Endothelial cell of umbilical vein (primary cell): Measurements from ENCODE around the gene NEK2. TPM values are rescaled to one million over a fixed set of nuclear protein-coding genes. Genes with fewer than 3 reads are reported as not detected.

Source experiments
- BruUV-seq: library from RNA; stranded (reverse); fragments of 400-500 nt; replicated peaks from 2 replicates; lab custom pipeline; 2021; lab: Mats Ljungman, UMichigan
- CTCF ChIA-PET: fragments of 300-600, 350-600 bp; sonication (Branson Sonifier 250); formaldehyde crosslinking; loops from one replicate; lab custom pipeline; 2021; ENCODE audit warnings: antibody characterized with exemption, inconsistent platforms; lab: Charles Lee
- POLR2A ChIA-PET: fragments of 300-600, 350-600 bp; sonication (Branson Sonifier 250); formaldehyde crosslinking; loops from one replicate; lab custom pipeline; 2021; ENCODE audit warnings: antibody characterized with exemption, inconsistent platforms; lab: Charles Lee
- DNase-seq: peaks from one replicate; pipeline ENCODE4 v3.0.0-alpha.2; 2011; ENCODE audit warnings: low read depth, low spot score
- FAIRE-seq: peaks from 2 replicates; lab custom pipeline; 2011; peaks lifted over from hg19 to GRCh38; lab: Jason Lieb, UNC
- H2AFZ ChIP-seq: 2 replicates; pipeline ENCODE4 v1.6.0; 2012; ENCODE audit warnings: low read depth, low read length, control low read depth, inconsistent platforms
- H3K27ac ChIP-seq: 2 replicates; pipeline ENCODE4 v1.5.1; 2011; ENCODE audit warnings: low read depth, mild to moderate bottlenecking, control low read depth, low read length, moderate library complexity; ENCODE audit not compliant: insufficient read depth
- H3K27me3 ChIP-seq, 2 experiments: 2 replicates each; pipeline versions ENCODE4 v1.6.0 to v1.6.1; 2011; ENCODE audit warnings: low read length in 2 of 2, mixed read lengths in 1 of 2; ENCODE audit not compliant: control insufficient read depth in 2 of 2, insufficient read depth in 2 of 2
- H3K36me3 ChIP-seq, 2 experiments: 2 replicates in 1 of 2; 3 replicates in 1 of 2; pipeline ENCODE4 v1.5.1; 2011; ENCODE audit warnings: low read length in 2 of 2, mild to moderate bottlenecking in 1 of 2, moderate library complexity in 1 of 2; ENCODE audit not compliant: control insufficient read depth in 2 of 2, insufficient read depth in 2 of 2; ENCODE audit errors: extremely low read depth in 1 of 2
- H3K4me1 ChIP-seq: 3 replicates; pipeline ENCODE4 v1.5.1; 2011; ENCODE audit warnings: mild to moderate bottlenecking, low read length; ENCODE audit not compliant: control insufficient read depth, insufficient read depth; ENCODE audit errors: extremely low read depth
- H3K4me2 ChIP-seq: 2 replicates; pipeline ENCODE4 v1.6.1; 2011; ENCODE audit warnings: low read length, control low read depth, mixed read lengths; ENCODE audit not compliant: insufficient read depth
- H3K4me3 ChIP-seq, 3 experiments: fragments of 200-600 bp in 1 of 3; sonication (generic), shearing (Covaris generic) in 1 of 3; replicated peaks in 1 of 3; 2 replicates each; pipeline ENCODE4 v1.5.1; 2011 to 2016; ENCODE audit warnings: control low read depth in 3 of 3, low read length in 3 of 3, mild to moderate bottlenecking in 2 of 3, inconsistent platforms in 1 of 3, low read depth in 1 of 3, moderate library complexity in 1 of 3; ENCODE audit not compliant: insufficient read depth in 1 of 3
- H3K79me2 ChIP-seq: 2 replicates; pipeline ENCODE4 v1.6.0; 2012; ENCODE audit warnings: low read length, inconsistent platforms; ENCODE audit not compliant: control insufficient read depth, insufficient read depth
- H3K9ac ChIP-seq: replicated peaks from 2 replicates; pipeline ENCODE3; 2011; ENCODE audit warnings: low read length, control low read depth; ENCODE audit not compliant: insufficient read depth; ENCODE audit errors: extremely low read depth
- H3K9me1 ChIP-seq: replicated peaks from 3 replicates; pipeline ENCODE4 v1.6.0; 2011; ENCODE audit warnings: mild to moderate bottlenecking, low read length; ENCODE audit not compliant: control insufficient read depth, insufficient read depth; ENCODE audit errors: extremely low read depth
- H3K9me3 ChIP-seq: replicated peaks from 2 replicates; pipeline ENCODE4 v1.5.1; 2012; ENCODE audit warnings: low read length, inconsistent platforms; ENCODE audit not compliant: control insufficient read depth, insufficient read depth
- H4K20me1 ChIP-seq: replicated peaks from 2 replicates; pipeline ENCODE3; 2011; ENCODE audit warnings: mild to moderate bottlenecking, low read length; ENCODE audit not compliant: control insufficient read depth, insufficient read depth; ENCODE audit errors: extremely low read depth
- CTCF ChIP-seq, 2 donors: IDR thresholded peaks; 1 replicate in 1 of 2; 2 replicates in 1 of 2; pipeline ENCODE4 v1.5.1; 2011; ENCODE audit warnings: low read length in 2 of 2, mild to moderate bottlenecking in 2 of 2, moderate library complexity in 2 of 2, control low read depth in 1 of 2, inconsistent platforms in 1 of 2, low read depth in 1 of 2; ENCODE audit not compliant: insufficient read depth in 1 of 2; ENCODE audit errors: extremely low read depth in 1 of 2
- EZH2 ChIP-seq: IDR thresholded peaks from 2 replicates; pipeline ENCODE4 v1.6.1; 2012; ENCODE audit warnings: borderline replicate concordance, low read depth, mild to moderate bottlenecking, moderate library complexity, low read length, inconsistent platforms; ENCODE audit not compliant: severe bottlenecking
- FOS ChIP-seq: IDR thresholded peaks from 2 replicates; pipeline ENCODE4 v1.6.1; 2011; ENCODE audit warnings: mild to moderate bottlenecking, low read length, moderate library complexity, borderline replicate concordance; ENCODE audit not compliant: insufficient read depth
- GATA2 ChIP-seq: IDR thresholded peaks from 2 replicates; pipeline ENCODE4 v1.7.0; 2011; ENCODE audit warnings: low read depth, mild to moderate bottlenecking, moderate library complexity, mixed read lengths, low read length; ENCODE audit not compliant: insufficient read length, insufficient read depth
- JUN ChIP-seq: IDR thresholded peaks from 2 replicates; pipeline ENCODE4 v1.6.1; 2011; ENCODE audit warnings: borderline replicate concordance, low read depth; ENCODE audit not compliant: insufficient read length, insufficient read depth
- MAX ChIP-seq: IDR thresholded peaks from 2 replicates; pipeline ENCODE4 v1.6.1; 2011; ENCODE audit not compliant: insufficient read depth, insufficient read length
- MYC ChIP-seq: IDR thresholded peaks from one replicate; pipeline ENCODE4 v1.6.1; 2011; ENCODE audit warnings: mild to moderate bottlenecking, low read depth, low read length
- POLR2A ChIP-seq: IDR thresholded peaks from 2 replicates; pipeline ENCODE4 v1.6.1; 2012; ENCODE audit warnings: low read depth, mild to moderate bottlenecking, control low read depth, low read length
- POLR2AphosphoS5 ChIP-seq: IDR thresholded peaks from 2 replicates; pipeline ENCODE4 v1.6.1; 2012; ENCODE audit warnings: low read depth, mild to moderate bottlenecking, control low read depth, low read length, moderate library complexity; ENCODE audit not compliant: insufficient read depth
- dilution Hi-C: fragments of 300-500 bp; cut with MboI; formaldehyde crosslinking; loops from one replicate; pipeline ENCODE4 v1.15.0; 2019; ENCODE audit warnings: low sequenced_read_pairs; ENCODE audit not compliant: extremely low pct_ligation_motif_present
- intact Hi-C: fragments of 100-400 bp; cut with micrococcal nuclease; formaldehyde crosslinking; loops from one replicate; pipeline ENCODE4 v1.10.0; 2022
- polyA plus RNA-seq, 4 experiments: library from polyadenylated mRNA; depleted of rRNA in 3 of 4; stranded (reverse) in 3 of 4; unstranded in 1 of 4; fragments of >200 nt; gene quantifications; 2 replicates each; pipeline versions ENCODE4 v1.2.1 to v1.2.3, GENCODE V29; 2011 to 2012; ENCODE audit warnings: missing spikeins in 1 of 4
- total RNA-seq: library from RNA; stranded (reverse); gene quantifications from 2 replicates; pipeline ENCODE4 v1.2.3, GENCODE V29; 2021

Gene NEK2
- total and polyA plus RNA-seq, 2 donors (not counting 3 experiments of a cell fraction or from before 2014, with no cell fraction given), result 6.6 to 19.0 TPM

DNA sequence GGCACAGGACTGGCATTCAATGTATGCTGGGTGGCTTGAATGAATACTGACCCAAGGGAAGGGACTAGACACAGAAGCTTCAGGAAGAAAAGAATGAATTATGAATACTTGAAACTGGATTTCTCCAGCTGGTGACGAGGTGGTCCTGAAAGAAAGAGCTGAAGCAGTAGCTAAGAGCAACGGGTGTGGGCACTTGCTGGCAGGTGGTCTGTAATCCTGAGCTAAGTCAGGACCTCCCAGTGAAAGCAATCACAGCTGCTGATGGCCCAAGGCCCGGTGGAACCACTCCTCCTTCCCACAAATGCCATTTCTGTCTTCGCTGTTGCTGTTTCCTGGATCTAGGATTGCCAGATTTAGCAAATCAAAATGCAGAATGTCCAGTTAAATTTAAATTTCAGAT, 47.0 kb downstream of the NEK2 start:
- ChIA-PET CTCF (interaction anchor here (1.3 kb wide), 2 partner anchors 12 to 25 kb away, joined by 3 read pairs; no protein-coding TSS in a partner anchor), POLR2A (no interaction called here)
- H4K20me1 ChIP-seq, result no peaks in the 10 kb centered on the region
- dilution Hi-C loops, result no loop called here
- H2AFZ ChIP-seq, result no peak overlapping the region
- H3K4me1 ChIP-seq, result peaks cover 1% of the 10 kb centered on the region
- FAIRE-seq (no peak), DNase-seq (no peak)
- no TSS peak for BruUV-seq
- no peaks in the 10 kb centered on the region for H3K36me3 ChIP-seq
- no peaks in the 10 kb centered on the region for H3K9me3 ChIP-seq
- no peaks in the 10 kb centered on the region for H3K79me2 ChIP-seq
- intact Hi-C loops, result no loop called here
- no peaks in the 10 kb centered on the region for H3K27me3 ChIP-seq
- TF ChIP-seq FOS, result no peak
- TF ChIP-seq GATA2, result no peak
- no peak for TF ChIP-seq CTCF (IDR thresholded peaks at IDR 0.05; ENCODE audit: extremely low read depth in 1 of 2, insufficient read depth in 1 of 2, low read depth in 1 of 2, low read length in 2 of 2)
- no peak for TF ChIP-seq POLR2AphosphoS5
- TF ChIP-seq EZH2, result no peak
- no peak for TF ChIP-seq JUN
- no peak for TF ChIP-seq MYC
- no peak for TF ChIP-seq POLR2A
- no peak for TF ChIP-seq MAX
- no peak overlapping the region for H3K4me3 ChIP-seq
- no peaks in the 10 kb centered on the region for H3K9me1 ChIP-seq
- H3K9ac ChIP-seq, result no peak overlapping the region
- H3K4me2 ChIP-seq, result no peak overlapping the region
- no peak overlapping the region for H3K27ac ChIP-seq
